GM10266 (cell line): ENCODE measurements around the gene ACBD3.

Experiments
- DNase-seq: peaks from one replicate; pipeline ENCODE4 v3.0.0; 2012; ENCODE audit errors: extremely low spot score
- CTCF ChIP-seq: IDR thresholded peaks from 2 replicates; pipeline ENCODE4 v1.5.1; 2012; ENCODE audit warnings: mild to moderate bottlenecking, low read depth; ENCODE audit not compliant: control insufficient read depth, insufficient read depth; ENCODE audit errors: missing control alignments

Gene ACBD3

GRCh38 chr1:226186124-226187018 is at the start of gene ACBD3:
Gene ACBD3, minus strand, starts transcription at chr1:226186741. Its CDS starts 66 bp downstream, at chr1:226186675.
- DNase-seq = peak; percentile 95
- TF ChIP-seq CTCF = peak; percentile 15

GRCh38 chr1:226233806-226234205 is 47.3 kb upstream of the ACBD3 start:
- no peak for TF ChIP-seq CTCF
- DNase-seq = no peak

GRCh38 chr1:226233293-226233692 is 46.8 kb upstream of the ACBD3 start:
- TF ChIP-seq CTCF = no peak
- no peak for DNase-seq

- no peak for DNase-seq
- TF ChIP-seq CTCF = no peak
Measured at GRCh38 chr1:226226601-226227000, 40.1 kb upstream of the ACBD3 start.

- peak; percentile 75 for DNase-seq
- TF ChIP-seq CTCF = peak; percentile 40
Measured at GRCh38 chr1:226223786-226224244, 37.3 kb upstream of the ACBD3 start.

GRCh38 chr1:226223157-226223785 is 36.7 kb upstream of the ACBD3 start, which contains the start of gene MIXL1:
Gene MIXL1, plus strand, starts transcription at chr1:226223664. Its CDS starts 18 bp downstream, at chr1:226223682.
- no peak for TF ChIP-seq CTCF
- peak; percentile 48 for DNase-seq
